Measurements from ENCODE around the gene ADCY2.

Gene ADCY2

DNA sequence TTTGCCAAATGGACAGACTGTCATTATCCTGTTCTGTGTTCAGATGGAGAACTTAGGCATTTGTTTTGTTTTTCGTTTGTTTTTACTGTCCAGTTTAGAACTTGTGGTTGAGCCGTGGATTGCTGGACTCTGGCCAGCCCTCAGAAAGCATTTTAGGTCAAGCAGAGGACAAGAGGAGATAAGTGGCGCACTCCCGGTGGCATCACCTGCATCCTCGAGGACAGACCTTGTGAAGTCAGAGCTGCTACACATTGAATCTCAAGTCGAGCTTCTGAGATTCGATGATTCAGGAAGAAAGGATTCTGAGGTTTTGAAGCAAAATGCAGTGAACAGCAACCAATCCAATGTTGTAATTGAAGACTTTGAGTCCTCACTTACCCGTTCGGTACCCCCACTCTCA lies 481.9 kb downstream of the ADCY2 start:
- DNase-seq = no peak

DNA sequence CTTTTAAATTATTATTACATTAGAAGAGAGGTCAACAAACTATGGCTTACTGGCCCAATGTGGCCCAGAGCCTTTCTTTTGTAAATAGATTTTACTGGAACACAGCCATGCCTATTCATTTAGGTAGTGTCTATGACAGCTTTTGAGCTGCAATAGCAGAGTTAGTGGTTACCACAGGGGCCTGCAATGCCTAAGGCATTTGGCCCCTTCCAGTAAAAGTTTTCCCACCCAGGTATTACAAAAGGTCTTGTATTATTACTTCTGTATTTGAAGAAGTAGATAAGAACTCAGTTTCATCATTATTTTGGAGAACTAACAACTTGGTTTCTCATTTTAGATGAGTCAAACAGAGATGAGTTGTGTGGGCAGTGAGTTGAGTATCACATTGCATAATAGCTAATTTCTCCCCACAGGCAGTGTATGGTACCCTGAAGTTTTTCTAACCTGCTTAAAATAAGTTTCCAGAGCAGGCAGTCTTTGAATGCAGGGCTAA lies 482.5 kb downstream of the ADCY2 start:
- no peak for DNase-seq

Data from CD4-positive, alpha-beta T cell treated with Interleukin-17A for 1 hour (primary cell).